Adipose tissue (tissue), 3 donors: Measurements from ENCODE around the gene KPNA3. TPM values are rescaled to one million over a fixed set of nuclear protein-coding genes. Genes with fewer than 3 reads are reported as not detected.
"Not testable (repeated sequence)": the region's sequence is repeated elsewhere in the genome, so short reads cannot be mapped to it uniquely, and the experiment has no call there.

ENCODE experiments used
- H3K27ac ChIP-seq: one replicate; pipeline ENCODE4 v1.5.1; 2013; ENCODE audit warnings: low read depth, low read length
- WGBS, 3 donors: extraction: QIAGEN DNeasy Blood & Tissue Kit; methylation state at CpG; one replicate each; pipeline ENCODE4 v1.1.7; 2013; 5-methylcytosine and 5-hydroxymethylcytosine counted together
- polyA plus RNA-seq, 3 donors: library from polyadenylated mRNA; stranded (reverse); fragments of 200-250 nt; gene quantifications; one replicate each; pipeline ENCODE4 v1.2.3, GENCODE V29; 2013
- donor health status: healthy with polysubstance abuse.
- donor health status: Bipolar disorder and iron deficiency.
- donor health status: healthy.

KPNA3 gene
- 10 to 100 TPM in 2 of 3 donors, 1 to 10 TPM in 1; 5.9 to 16.8 (median 14.2) TPM for polyA plus RNA-seq

- WGBS, 3 donors = 0 to 1% (median 1%) methylated on average over 45 to 71 of the region's 71 CpGs
- peak within 1 kb of the TSS; percentile 60 for H3K27ac ChIP-seq
Observed at GRCh38 chr13:49792550-49793324, at the start of gene KPNA3. KPNA3 (minus strand) TSS chr13:49792682; CDS start chr13:49792506, 176 bp downstream.

- 51 to 57% (median 53%) methylated on average over 2 of the region's 2 CpGs for WGBS, 3 donors
Observed at GRCh38 chr13:49841964-49842363, 49.5 kb upstream of the KPNA3 start.

DNA sequence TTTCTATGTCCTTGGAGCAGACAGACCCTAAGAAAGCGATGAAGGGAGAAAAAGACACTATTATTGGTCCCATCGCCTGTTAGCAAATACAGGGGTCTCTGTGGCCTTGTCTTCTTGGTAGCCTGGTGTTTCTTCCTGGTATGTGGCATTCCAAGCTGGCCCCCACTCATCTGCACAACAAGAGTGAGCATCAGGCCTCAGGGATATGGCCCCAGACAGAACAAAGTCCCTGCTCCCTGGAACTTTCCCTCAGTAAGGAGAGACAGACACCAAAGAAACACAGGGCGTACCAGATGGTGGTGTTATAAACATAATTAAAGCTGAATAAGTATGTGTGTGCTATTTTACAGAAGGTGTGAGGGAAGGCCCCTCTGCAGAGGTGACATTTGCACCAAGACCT lies 48.2 kb upstream of the KPNA3 start:
- no peak overlapping the region for H3K27ac ChIP-seq
- WGBS, 3 donors = 93 to 95% (median 94%) methylated on average over 3 of the region's 3 CpGs

More at GRCh38 chr13:49841964-49842363, 49.5 kb upstream of the KPNA3 start:
- no peak overlapping the region for H3K27ac ChIP-seq

DNA sequence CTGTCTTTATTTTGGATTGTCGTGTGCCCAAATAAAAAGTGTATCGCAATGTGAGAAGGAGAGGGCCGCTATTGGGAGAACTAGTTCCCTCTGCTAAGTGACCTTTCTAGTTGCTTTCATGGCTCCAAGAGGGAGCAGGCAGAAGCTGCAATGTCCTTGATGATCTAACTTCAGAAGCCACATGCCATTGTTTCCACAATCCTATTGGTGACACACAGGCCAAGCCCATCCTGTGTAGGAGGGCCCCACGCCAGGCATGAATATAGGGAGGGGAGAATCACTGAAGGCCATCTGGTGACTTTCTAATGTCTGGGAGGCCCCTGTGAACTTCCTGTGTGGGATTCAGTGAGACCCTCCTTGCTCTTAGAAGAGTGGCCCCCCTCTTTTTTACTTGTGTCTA lies 47.8 kb upstream of the KPNA3 start:
- H3K27ac ChIP-seq = no peak overlapping the region
- 78 to 98% (median 86%) methylated on average over 4 of the region's 4 CpGs for WGBS, 3 donors

GRCh38 chr13:49838989-49839388 lies 46.5 kb upstream of the KPNA3 start:
- WGBS, 3 donors = 89 to 93% (median 91%) methylated on average over 4 of the region's 4 CpGs
- H3K27ac ChIP-seq = no peak overlapping the region

DNA sequence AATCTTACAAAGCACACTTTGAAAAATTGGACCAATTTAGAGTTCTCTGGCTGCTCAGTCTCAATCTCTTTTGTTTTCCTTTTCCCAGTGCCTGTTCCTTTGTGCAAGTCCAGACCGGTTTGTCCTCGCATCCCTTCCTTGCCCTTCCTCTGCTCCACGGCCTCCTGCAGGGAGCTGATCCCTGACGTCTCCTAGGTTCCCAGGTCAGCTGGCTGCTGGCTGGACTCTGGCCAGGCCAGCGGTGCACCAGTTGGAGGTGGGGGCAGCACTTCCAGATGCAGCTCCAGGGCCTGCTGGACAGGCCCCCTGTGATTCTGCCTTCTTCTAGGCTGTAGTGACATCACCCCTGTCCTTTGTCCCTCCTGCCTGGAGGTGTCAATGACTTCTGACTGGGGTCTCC lies 44.0 kb upstream of the KPNA3 start:
- WGBS, 3 donors = 43 to 70% (median 64%) methylated on average over 5 of the region's 5 CpGs
- H3K27ac ChIP-seq = no peak overlapping the region

- WGBS, 3 donors = 87 to 90% (median 89%) methylated on average over 5 of the region's 5 CpGs
- no peak overlapping the region for H3K27ac ChIP-seq
Observed at GRCh38 chr13:49833402-49833801, 40.9 kb upstream of the KPNA3 start.

GRCh38 chr13:49831455-49831854 lies 39.0 kb upstream of the KPNA3 start:
- WGBS, 3 donors = 30 to 52% (median 32%) methylated on average over 4 of the region's 4 CpGs
- no peak overlapping the region for H3K27ac ChIP-seq

GRCh38 chr13:49830721-49831120 lies 38.2 kb upstream of the KPNA3 start:
- WGBS, 3 donors = 22 to 59% (median 27%) methylated on average over 3 of the region's 3 CpGs
- no peak overlapping the region for H3K27ac ChIP-seq

GRCh38 chr13:49829715-49830114 lies 37.2 kb upstream of the KPNA3 start:
- WGBS, 3 donors = 91 to 98% (median 98%) methylated on average over 2 of the region's 2 CpGs
- H3K27ac ChIP-seq = no peak overlapping the region

DNA sequence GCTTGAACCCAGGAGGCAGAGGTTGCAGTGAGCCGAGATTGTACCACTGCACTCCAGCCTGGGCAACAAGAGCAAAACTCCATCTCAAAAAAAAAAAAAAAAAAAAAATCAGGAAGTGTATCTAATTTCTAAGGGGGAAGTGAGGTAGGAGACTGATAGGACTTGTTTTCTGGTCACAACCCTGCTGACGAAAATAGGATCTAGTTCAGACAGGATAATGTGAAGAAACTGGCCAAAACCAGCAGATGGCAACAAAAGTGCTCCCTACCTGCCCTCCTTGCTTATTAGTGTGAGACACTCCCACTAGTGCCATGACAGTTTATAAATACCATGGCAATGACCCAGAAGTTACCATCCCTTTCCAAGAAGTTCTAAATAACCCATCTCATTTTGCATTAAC lies 36.0 kb upstream of the KPNA3 start:
- H3K27ac ChIP-seq = no peak overlapping the region
- 52 to 84% (median 54%) methylated on average over 2 of the region's 2 CpGs for WGBS, 3 donors

DNA sequence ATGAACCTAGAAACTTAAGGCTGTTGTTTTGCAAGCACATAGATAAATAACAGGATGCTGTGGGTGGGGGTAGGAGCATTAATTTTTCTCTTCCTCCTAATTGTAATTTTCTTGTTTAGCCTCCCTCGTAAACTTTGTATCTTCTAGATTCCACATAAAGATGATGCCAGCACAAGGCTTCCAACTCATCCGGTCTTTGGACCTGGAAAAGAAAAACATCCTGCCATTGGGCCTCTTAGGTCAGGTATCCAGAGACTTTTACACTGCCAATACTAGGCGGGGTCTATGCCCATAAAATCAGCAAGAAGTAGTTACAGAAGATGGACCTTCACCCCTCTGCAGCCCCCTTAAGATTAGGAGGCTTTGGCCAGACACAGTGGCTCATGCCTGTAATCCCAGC lies 35.4 kb upstream of the KPNA3 start:
- WGBS, 3 donors = 66 to 74% (median 73%) methylated on average over 3 of the region's 3 CpGs
- H3K27ac ChIP-seq = no peak overlapping the region

DNA sequence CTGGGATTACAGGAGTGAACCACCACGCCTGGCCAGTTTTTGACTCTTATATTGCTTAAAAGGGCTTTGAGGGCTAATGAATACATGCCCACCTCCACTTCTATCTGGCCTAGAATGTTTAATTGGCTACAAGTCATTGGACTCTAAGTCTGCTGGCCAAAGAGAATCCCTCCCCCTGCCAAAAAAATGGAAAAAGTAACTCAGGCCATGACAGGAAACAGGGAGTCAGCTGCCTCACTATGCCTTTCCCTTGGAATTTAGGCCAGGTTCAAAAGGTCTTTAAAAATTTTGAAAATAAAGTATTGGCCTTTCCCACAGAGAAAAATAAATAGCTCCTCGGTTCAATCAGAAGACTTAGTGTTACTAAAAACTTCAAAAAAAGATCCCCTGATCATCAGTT lies 34.9 kb upstream of the KPNA3 start:
- 76 to 87% (median 79%) methylated on average over 2 of the region's 2 CpGs for WGBS, 3 donors
- no peak overlapping the region for H3K27ac ChIP-seq

- 67 to 80% (median 77%) methylated on average over 5 of the region's 5 CpGs for WGBS, 3 donors
- H3K27ac ChIP-seq = no peak overlapping the region
Observed at GRCh38 chr13:49821216-49822009, 28.9 kb upstream of the KPNA3 start.

- H3K27ac ChIP-seq = no peak overlapping the region
- WGBS, 3 donors = 75 to 96% (median 94%) methylated on average over 2 of the region's 2 CpGs
Observed at GRCh38 chr13:49820591-49821215, 28.2 kb upstream of the KPNA3 start.

- H3K27ac ChIP-seq = not testable (repeated sequence)
- 92 to 97% (median 94%) methylated on average over 4 of the region's 4 CpGs for WGBS, 3 donors
Observed at GRCh38 chr13:49816047-49816446, 23.6 kb upstream of the KPNA3 start.

DNA sequence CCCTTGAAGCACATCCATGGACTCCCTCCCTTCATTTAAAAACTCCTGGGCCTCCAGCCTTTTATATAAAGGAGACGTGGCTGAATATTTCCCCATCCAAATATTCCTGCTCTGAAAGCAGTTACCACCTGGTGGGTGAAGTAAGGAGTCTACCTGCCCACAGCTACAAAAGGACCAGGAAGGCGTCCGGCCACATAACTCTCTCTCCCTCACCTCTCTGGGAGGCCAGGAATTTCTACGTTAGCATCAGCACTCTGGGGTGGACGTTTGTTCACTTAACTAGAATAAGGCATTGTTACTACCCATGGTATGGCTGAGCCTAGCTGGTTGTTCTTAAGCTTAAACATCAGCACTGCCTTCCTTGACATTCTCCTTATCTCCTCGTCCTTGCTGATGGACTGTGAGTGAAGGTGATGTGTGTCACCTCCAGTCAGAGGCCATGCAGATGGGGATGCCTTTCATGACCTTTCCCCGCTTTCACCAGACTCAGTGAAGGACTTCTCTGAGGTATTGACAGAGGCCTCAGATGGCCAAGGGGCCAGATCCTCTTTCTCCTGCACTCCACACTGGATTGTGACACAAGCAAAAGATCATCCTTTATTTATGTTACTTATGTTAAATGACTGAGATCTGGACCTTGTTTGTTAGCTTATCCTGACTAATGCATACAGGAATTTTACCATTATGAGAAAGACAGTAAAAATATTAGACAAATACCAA lies 22.2 kb upstream of the KPNA3 start:
- WGBS, 3 donors = 87 to 88% (median 87%) methylated on average over 7 of the region's 7 CpGs
- H3K27ac ChIP-seq = no peak overlapping the region

DNA sequence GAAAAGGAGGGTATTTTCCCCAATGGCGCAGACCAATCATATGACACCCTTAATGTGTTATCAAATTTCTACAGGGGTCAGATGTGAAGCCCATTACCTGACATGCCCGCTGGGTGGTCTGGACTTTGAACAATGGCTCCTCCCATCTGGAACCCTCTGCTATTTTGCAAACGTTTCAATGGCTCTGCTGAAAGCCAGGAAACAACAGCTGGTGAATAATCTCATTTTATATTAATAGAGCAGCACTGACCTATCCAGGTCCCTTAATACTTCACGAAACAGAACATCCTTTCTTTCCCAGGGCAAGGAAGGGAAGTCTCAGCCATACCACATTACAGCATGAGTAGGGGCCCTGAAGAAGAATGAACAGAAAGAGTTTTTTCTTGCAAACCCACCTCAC lies 20.3 kb upstream of the KPNA3 start:
- no peak overlapping the region for H3K27ac ChIP-seq
- WGBS, 3 donors = 61 to 75% (median 68%) methylated on average over 4 of the region's 4 CpGs

DNA sequence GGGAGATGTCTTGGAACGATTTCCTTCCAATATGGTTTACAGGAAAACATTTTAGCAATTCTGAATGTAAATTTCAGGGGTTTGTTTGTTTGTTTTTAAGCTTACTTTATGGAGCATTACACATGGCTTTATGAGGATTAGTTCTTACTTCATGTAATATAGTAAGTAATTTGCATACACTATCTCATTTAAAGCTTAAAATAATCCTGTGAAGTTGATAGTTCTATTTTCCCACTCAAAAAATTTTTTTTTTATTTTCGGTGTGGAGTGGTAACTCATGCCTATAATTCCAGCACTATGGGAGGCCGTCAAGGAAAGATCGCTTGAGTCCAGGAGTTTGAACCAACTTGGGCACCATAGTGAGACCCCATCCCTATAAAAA lies 19.0 kb upstream of the KPNA3 start:
- no peak overlapping the region for H3K27ac ChIP-seq
- WGBS, 3 donors = 90 to 93% (median 92%) methylated on average over 4 of the region's 4 CpGs
